GM19468 (cell line): Measurements from ENCODE around the gene CTSL.
"Not testable (repeated sequence)": the region's sequence is repeated elsewhere in the genome, so short reads cannot be mapped to it uniquely, and the experiment has no call there.

ENCODE experiments used
- ATAC-seq: cut with Tn5 transposase; IDR thresholded peaks from one replicate; pipeline ENCODE4 v1.9.1; 2021; ENCODE audit warnings: mild to moderate bottlenecking, moderate library complexity, moderate number of reproducible peaks; ENCODE audit not compliant: unreplicated experiment; ENCODE audit errors: extremely low read depth

Gene CTSL

DNA sequence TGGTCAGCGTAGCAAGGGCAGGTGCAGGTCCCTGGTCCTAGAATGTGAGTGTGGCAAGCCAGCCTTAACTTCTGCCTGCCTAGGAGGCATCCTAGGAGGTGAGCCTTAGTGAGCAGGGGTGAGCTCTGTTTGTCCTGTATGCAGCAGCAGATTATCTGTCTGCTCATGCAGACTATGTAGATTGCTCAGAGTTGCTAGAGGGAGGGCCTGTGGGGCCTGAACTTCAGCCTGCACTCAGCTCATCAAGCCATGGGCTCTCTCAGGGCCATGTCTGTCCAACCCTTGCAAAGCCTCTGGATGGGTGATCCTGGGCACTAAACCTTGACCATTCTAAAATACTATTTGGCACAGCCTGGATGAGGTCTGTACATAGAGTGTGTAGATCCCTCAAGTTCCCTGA lies 8.5 kb upstream of the CTSL start:
- ATAC-seq: no peak

DNA sequence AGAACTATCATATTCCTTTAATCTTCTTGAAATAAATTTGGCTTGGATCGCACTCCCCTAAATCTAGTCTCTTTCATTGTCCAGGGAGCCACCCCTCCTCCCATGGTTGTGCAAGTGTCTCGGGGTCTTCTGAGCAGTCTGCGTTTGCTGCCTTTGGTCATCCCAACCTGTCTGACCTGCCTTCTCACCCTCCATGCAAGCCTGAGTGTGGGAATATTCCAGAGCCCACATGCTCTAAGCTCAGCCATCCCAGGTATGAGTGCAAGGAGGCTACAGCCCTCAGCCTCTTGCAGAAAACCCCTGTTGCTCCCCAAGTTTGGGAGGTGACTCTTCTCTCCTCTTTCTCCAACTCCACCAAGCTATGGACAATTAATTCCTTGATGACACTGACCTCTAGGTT lies 7.7 kb upstream of the CTSL start:
- no peak for ATAC-seq

DNA sequence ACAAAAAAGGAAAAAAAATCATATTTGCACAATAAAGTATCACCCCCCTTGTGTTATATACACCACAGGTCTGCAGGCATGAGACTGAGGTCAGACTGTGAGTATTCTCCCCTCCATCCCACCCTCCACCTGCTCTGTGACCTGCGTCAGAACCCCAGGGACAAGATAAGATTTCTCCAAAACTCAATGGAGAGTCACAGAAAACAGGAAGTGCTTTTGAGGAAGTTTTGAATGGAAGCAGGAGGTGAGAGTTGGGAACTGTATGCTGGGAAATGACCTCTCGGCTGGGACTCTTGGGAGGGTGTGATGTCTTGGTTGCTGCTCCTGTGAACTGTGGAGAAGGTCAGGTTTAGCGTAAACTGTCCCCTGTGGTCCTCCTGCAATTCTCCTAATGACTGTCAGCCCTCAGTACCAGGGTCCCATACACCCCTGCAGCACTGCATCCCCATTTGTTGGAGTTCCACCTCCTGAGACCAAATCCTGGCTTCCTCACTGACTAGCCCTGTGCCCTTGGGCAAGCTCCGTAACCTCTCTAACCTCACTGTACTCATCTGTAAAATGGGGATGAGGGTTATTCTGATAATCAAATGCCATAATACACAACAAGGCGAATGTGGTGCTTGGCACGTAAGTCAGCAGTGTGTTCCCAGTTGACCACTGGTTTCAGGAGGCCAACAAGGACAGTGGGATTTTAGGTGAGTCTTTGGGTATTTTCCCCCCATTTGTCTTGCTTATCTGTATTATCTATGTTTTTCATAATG lies 6.9 kb upstream of the CTSL start:
- no peak for ATAC-seq

DNA sequence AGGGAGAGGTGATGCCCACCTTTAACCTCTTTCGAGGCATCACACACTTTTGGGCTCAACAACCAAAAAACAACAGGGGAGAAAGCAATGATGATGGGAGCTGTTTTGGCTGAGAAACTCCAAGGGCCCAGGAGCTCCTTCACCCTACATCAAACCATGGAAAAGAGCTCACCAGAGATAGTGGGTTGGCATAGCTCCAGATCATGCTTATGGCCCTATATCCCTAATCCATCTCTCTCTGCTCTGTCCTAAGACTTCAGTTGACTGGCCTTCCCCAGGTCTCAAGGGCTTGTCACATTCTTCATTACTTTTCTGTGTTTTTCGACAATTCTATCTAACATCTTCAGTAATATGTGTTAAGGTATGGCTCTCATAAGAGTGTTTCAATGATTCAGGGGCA lies 5.7 kb upstream of the CTSL start:
- no peak for ATAC-seq

DNA sequence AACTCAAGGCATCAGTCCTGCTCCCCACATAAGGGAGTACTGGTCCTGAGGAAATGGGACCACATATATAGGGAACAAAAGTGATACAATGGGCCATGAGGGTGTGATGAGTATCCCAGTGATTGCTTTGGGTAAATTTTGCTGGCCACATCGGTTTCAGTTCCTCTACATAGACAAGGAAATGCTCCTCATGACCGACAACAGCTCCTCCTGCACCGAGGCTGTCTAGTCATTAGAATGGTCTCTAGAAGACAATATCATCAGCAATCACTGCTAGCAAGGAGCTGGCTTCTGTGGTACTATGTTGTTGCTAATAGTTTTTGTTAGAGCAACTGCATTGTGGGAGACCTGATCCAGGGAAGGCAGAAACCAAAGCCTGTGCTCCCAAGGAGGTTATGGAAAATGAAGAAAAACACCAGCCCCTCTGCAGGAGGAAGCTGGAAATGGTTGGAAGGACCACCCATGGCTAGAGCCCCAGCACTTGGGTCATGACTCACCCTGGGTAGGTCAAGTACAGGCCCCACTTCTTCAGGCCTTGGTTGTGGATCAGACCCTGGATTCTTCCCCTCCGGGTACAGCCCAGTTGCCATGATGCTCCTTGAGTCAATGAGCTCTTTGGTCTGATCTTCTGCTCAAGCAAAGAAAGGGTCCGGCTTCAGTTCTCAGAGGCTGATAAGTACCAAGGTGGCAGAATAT lies 3.4 kb upstream of the CTSL start:
- ATAC-seq: no peak

DNA sequence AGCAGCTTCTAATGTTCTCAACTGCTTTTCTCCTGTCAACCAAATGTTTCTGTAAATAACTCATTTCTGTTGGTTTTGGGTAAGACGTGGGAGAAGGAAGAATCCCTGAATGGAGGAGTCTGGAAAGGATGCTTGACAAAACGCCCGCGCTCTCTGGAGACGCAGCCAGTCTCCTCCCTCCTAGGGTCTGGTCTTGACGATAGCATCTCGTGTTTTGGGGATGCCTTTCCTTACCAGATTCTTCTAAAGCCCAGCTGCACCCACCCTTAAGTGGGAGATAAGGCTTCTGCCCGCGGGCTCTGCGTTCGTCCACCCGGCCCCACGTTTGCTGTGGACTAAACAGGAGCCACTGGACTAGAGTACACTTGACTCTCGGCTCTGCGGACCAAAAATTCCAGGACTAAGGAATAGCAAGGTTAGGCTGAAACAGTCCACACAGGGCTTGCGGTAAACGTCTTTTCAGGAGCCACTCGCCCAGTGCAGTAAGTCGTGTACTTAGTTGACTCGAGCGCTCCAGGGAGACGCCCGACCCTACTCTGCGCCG lies 491 bp upstream of the CTSL start:
- ATAC-seq: no peak

DNA sequence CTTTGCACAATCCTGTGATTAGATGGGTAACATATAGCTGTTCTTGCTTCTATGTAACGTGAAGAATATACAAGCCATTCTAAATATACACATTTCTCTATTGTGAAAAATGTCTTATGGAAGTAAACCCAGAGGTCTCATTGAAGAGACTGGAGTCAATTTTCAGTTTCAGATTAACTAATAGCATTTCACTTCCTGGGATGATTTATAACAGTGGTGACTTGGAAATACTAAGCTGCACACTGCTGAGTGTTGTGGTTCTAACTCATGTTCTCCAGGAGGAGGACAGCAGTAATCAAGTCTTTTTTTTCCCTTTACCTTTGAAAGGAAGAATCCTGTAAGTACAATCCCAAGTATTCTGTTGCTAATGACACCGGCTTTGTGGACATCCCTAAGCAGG lies 3.3 kb downstream of the CTSL start:
- no peak for ATAC-seq

DNA sequence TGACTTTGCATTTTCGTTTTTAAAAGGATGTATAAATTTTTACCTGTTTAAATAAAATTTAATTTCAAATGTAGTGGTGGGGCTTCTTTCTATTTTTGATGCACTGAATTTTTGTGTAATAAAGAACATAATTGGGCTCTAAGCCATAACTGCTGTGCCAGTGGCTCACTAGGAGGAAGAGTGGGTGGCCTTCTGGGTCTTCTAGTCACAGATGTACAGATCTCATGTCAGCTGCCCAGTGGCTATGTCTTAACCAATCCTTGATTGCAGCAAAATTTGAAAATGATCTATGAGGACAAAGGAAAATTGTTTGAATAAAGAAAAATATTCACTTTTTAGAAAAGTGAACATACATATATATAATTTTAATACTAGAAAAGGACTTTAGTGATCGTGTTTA lies 5.4 kb downstream of the CTSL start:
- ATAC-seq: no peak

DNA sequence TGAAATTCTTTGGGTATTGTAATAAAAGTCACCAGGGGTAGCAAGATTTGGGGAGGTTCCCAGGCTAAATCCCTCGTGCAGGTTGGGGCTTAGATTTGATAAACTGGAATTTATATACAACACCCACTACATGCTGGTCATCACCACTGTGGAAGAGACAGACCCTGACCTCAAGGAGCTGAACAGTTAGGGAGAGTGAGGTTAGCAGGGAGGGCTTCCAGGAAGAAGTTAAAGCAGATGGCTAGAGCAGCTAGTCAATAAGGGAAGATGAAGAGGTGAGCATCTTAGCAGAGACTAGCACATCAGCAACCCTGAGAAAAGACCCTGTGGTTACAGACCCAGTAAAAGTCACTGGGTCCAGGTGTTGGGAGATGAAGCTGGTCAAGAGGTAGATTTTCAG lies 6.4 kb downstream of the CTSL start:
- no peak for ATAC-seq

DNA sequence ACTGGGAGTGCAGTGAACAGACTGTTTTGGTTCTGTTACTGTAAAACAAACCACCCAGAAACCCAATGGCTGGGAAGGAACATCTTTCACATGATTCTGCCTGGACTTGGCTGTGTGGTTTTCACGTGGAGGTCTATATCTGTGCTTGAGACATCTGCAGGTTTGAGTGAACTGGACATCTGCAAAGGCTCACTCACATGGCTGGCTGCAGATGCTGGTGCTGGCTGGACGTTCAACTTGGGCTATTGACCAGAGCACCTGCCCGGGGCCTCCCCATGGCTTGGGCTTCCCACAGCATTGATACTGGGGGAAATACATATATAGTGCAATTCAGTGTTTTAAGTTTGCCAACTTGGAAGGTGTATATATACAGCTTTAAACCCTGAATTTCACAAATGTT lies 6.8 kb downstream of the CTSL start:
- ATAC-seq: no peak

DNA sequence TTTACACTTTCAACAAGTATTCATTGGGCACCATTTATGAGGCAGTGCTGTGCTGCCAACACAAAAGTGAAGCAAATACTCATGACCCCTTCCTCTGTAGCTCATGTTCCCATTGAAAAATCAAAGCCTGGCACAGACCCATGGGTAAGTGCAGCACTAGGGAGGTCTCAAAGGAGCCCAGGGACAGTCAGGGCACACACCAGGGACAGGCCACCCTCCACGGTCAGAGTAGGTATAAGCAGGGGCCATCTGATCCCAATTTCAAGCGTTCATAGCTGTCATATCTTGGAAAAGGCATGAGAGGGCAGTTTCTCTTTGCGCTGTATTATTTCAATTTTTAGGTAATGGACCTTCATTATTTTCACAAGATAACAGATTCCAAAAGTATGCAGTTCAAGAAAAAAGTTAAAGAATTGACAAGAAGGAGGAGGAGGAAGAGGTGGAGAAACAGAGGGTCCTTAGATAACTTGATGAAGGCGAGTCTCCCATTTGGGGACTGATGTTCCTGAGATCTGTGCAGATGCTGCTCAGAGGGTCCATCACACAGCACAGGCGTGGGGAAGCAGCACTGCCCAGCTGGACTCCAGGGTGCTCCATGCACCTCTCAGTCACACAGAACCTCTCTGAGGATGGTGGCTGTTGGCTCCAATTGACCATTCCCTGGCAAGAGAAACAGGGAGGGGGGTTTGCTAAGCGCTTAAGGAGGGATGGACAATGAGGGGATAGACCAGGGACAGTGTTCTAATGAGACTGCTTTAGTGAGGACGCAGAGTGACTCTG lies 7.5 kb downstream of the CTSL start:
- ATAC-seq: no peak

DNA sequence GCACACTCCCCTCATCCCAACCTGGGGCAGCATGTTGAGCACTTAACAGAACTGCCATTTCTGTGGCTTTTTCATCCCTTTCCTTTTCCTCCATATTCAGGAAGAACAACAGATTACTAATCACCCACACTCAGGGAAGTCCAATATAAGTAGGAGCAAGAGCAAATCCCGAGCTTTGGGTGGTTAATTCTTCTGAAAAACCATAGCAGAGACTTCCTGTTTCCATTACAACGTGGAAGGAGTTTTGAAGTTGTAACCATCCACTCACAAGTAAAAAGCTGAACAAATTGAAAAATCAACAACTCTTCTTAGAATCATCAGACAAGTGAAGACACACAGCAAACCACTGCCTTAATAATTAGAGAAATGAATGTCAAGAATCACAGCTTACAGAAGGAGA lies 8.2 kb downstream of the CTSL start:
- ATAC-seq: no peak

DNA sequence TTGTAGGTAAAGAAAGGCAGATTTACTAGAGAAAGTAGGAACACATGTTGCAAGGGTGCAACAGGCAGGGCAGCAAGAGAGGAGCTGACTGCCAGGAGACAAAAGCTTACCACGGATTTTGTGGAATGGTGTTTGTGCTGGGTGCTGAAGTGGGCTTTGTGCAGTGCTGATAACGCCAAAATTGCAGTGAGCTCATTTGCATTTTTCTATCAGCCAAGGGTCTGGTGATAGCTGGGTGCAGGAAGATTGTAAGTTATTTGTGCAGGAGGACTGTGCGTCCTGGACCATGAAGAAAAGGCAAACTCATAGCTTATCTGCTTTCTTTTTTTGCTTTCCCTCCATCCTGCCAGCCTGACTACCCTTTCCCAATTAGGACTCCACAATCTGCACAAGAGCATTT lies 13.6 kb downstream of the CTSL start:
- ATAC-seq: no peak

DNA sequence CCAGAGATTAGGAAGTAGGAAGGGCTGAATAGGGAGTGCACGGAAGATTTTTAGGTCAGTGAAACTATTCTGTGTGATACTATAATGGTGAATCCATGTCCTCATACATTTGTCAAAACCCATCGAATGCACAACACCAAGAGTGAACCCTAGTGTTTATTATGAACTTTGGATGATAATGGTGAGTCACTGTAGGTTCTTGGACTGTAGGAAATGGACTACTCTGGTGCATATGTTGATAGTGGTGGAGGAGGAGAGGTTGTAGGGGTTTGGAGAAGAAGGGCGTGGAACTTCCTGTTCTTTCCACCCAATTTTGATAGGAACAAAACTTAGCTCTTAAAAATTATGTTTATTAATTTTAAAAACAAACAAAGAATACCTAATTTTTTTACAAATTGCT lies 14.3 kb downstream of the CTSL start:
- ATAC-seq: no peak

DNA sequence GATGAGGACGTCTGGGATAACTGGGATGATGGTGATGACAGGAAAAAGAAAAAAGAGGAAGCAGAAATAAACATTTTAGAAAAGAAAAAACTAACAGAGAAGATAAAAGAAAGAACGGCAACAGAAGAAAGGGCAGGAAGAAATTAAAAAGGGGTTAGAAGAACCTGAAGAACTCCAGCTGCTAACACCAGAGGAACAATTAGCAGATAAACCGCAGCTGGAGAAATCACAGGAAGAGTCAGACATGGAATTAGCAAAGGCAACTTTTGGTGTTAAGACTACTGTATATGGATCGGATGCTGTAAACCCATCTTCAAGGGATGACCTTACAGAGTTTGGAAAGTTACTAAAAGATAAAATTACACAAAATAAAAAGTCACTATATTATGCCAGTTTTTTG lies 15.4 kb downstream of the CTSL start:
- ATAC-seq: no peak

DNA sequence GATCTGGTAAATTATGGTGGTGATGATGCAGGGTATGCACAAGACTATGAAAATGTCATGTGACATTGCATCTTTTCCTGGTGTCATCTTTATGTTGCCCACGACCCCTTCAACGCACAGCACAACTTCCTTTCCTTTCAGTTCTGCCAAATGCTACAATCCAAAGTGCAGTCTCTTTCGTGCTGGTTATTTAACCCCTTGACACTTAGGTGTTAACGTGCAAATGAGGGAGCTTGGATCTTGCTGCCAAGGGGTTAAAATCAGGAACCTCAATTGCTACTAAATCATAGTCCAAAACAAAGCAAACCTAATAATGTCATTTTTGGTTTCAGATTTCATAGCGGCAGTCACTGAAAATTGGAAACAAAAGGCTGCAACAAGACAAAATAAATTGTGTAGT lies 16.0 kb downstream of the CTSL start:
- no peak for ATAC-seq

DNA sequence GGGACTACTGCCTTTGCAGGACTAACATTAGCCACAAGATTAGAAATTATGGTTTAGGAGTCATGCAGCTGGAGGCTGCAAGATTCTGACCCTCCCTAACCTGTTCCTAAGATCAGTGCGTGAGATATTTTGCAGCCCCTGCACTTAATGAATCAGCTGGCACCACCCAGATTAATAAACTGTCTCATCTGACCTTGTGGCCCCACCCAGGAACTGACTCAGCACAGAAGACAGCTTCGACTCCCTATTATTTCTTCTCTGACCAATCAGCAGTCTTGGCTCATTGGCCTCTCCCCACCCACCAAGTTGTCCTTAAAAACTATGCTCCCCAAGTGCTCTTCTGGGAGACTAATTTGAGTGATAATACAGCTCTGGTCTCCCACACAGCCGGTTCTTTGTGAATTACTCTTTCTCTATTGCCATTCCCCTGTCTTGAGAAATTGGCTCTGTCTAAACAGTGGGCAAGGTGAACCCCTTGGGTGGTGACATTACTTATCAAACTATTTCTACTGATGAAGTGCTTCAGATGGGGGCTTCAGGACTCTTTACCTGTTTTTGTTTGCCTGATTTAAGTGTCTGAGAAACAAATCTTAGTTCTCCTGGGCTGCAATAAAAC lies 17.0 kb downstream of the CTSL start:
- no peak for ATAC-seq

DNA sequence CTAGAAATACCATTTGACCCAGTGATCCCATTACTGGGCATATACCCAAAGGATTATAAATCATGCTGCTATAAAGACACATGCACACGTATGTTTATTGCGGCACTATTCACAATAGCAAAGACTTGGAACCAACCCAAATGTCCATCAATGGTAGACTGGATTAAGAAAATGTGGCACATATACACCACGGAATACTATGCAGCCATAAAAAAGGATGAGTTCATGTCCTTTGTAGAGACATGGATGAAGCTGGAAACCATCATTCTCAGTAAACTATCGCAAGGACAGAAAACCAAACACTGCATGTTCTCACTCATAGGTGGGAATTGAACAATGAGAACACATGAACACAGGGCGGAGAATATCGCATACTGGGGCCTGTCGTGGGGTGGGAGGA lies 18.3 kb downstream of the CTSL start:
- ATAC-seq: not testable (repeated sequence)

DNA sequence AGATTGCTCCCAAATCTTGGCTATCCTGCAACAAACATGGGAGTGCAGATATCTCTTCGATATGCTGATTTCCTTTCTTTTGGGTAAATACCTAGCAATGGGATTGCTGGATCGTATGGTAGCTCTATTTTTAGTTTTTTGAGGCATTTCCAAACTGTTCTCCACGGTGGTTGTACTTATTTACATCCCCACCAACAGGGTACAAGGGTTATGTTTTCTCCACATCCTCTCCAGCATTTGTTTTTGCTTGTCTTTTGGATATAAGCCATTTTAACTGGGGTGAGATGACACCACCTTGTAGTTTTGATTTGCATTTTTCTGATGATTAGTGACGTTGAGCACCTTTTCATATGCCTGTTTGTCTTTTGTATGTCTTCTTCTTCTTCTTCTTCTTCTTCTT lies 20.3 kb downstream of the CTSL start:
- ATAC-seq: no peak

DNA sequence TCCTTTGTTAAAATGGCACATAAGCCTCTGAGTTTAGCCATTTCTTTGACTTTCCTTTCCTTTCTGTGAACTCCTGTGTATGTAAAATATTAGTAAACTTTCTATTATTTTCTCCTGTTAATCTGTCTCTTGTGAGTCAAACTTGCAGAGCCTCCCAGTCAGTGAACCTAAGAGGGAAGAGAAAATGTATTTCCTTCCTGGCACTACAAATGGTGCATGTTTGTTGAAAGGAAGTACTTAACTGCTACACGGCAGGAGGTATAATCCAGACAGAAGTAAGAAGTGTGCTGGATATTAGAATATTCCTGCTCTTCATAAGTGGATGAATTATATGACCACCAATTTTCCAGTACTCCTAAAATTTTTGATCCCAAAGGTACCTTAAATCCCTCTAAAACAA lies 23.0 kb downstream of the CTSL start:
- ATAC-seq: no peak
